ENCODE results near the gene AMOTL1. TPM values are rescaled to one million over a fixed set of nuclear protein-coding genes. Genes with fewer than 3 reads are reported as not detected.

Gene AMOTL1
- total RNA-seq, 1 donor from 2014 or later = 79.3 TPM

GRCh38 chr11:94753630-94754029 lies 14.5 kb upstream of the AMOTL1 start:
- Histone ChIP-seq H3K4me3 (ENCODE audit: low read length in 3 of 3) (no peak overlapping the region), H3K27ac (ENCODE audit: low read depth, low read length) (no peak overlapping the region), H3K9ac (ENCODE audit: low read depth in 1 of 3, low read length in 3 of 3) (no peak overlapping the region), H3K36me3 (ENCODE audit: control insufficient read depth in 3 of 3, insufficient read depth in 3 of 3, low read length in 3 of 3) (peaks cover 0 to 3% (median 2%) of the 10 kb centered on the region in 3 donors), H3K4me1 (ENCODE audit: control insufficient read depth in 3 of 3, insufficient read depth in 3 of 3, low read length in 3 of 3) (peaks cover 29 to 32% (median 30%) of the 10 kb centered on the region in 3 donors), H3K27me3 (ENCODE audit: control insufficient read depth in 3 of 3, insufficient read depth in 3 of 3, low read length in 3 of 3) (no peaks in the 10 kb centered on the region), H3K9me3 (ENCODE audit: control insufficient read depth in 3 of 3, low read length in 3 of 3) (no peaks in the 10 kb centered on the region)

GRCh38 chr11:94754335-94754734 lies 13.8 kb upstream of the AMOTL1 start:
- Histone ChIP-seq H3K4me1 (ENCODE audit: control insufficient read depth in 3 of 3, insufficient read depth in 3 of 3, low read length in 3 of 3) (peaks cover 25 to 30% (median 28%) of the 10 kb centered on the region in 3 donors), H3K27ac (ENCODE audit: low read depth, low read length) (no peak overlapping the region)

GRCh38 chr11:94754819-94755218 lies 13.3 kb upstream of the AMOTL1 start:
- no peaks in the 10 kb centered on the region for H3K27me3 ChIP-seq (ENCODE audit: control insufficient read depth in 3 of 3, insufficient read depth in 3 of 3, low read length in 3 of 3)
- H3K36me3 ChIP-seq (ENCODE audit: control insufficient read depth in 3 of 3, insufficient read depth in 3 of 3, low read length in 3 of 3) = peaks cover 0 to 3% (median 2%) of the 10 kb centered on the region in 3 donors
- H3K4me1 ChIP-seq (ENCODE audit: control insufficient read depth in 3 of 3, insufficient read depth in 3 of 3, low read length in 3 of 3) = peaks cover 20 to 29% (median 24%) of the 10 kb centered on the region in 3 donors
- H3K27ac ChIP-seq (ENCODE audit: low read depth, low read length) = no peak overlapping the region
- no peak overlapping the region for H3K9ac ChIP-seq (ENCODE audit: low read depth in 1 of 3, low read length in 3 of 3)
- H3K9me3 ChIP-seq (ENCODE audit: control insufficient read depth in 3 of 3, low read length in 3 of 3) = no peaks in the 10 kb centered on the region
- H3K4me3 ChIP-seq (ENCODE audit: low read length in 3 of 3) = no peak overlapping the region

More at GRCh38 chr11:94754335-94754734, 13.8 kb upstream of the AMOTL1 start:
- Histone ChIP-seq H3K4me3 (ENCODE audit: low read length in 3 of 3) (no peak overlapping the region), H3K27me3 (ENCODE audit: control insufficient read depth in 3 of 3, insufficient read depth in 3 of 3, low read length in 3 of 3) (no peaks in the 10 kb centered on the region), H3K36me3 (ENCODE audit: control insufficient read depth in 3 of 3, insufficient read depth in 3 of 3, low read length in 3 of 3) (peaks cover 0 to 3% (median 2%) of the 10 kb centered on the region in 3 donors), H3K9ac (ENCODE audit: low read depth in 1 of 3, low read length in 3 of 3) (no peak overlapping the region), H3K9me3 (ENCODE audit: control insufficient read depth in 3 of 3, low read length in 3 of 3) (no peaks in the 10 kb centered on the region)

GRCh38 chr11:94755494-94755893 lies 12.7 kb upstream of the AMOTL1 start:
- peaks cover 0 to 3% (median 2%) of the 10 kb centered on the region in 3 donors for H3K36me3 ChIP-seq (ENCODE audit: control insufficient read depth in 3 of 3, insufficient read depth in 3 of 3, low read length in 3 of 3)
- no peak overlapping the region for H3K9ac ChIP-seq (ENCODE audit: low read depth in 1 of 3, low read length in 3 of 3)
- no peak overlapping the region for H3K27ac ChIP-seq (ENCODE audit: low read depth, low read length)
- H3K4me1 ChIP-seq (ENCODE audit: control insufficient read depth in 3 of 3, insufficient read depth in 3 of 3, low read length in 3 of 3) = peaks cover 14 to 25% (median 20%) of the 10 kb centered on the region in 3 donors
- no peaks in the 10 kb centered on the region for H3K9me3 ChIP-seq (ENCODE audit: control insufficient read depth in 3 of 3, low read length in 3 of 3)
- no peaks in the 10 kb centered on the region for H3K27me3 ChIP-seq (ENCODE audit: control insufficient read depth in 3 of 3, insufficient read depth in 3 of 3, low read length in 3 of 3)
- no peak overlapping the region for H3K4me3 ChIP-seq (ENCODE audit: low read length in 3 of 3)

- Histone ChIP-seq H3K27ac (ENCODE audit: low read depth, low read length) (no peak overlapping the region), H3K9me3 (ENCODE audit: control insufficient read depth in 3 of 3, low read length in 3 of 3) (no peaks in the 10 kb centered on the region), H3K36me3 (ENCODE audit: control insufficient read depth in 3 of 3, insufficient read depth in 3 of 3, low read length in 3 of 3) (peaks cover 0 to 3% (median 2%) of the 10 kb centered on the region in 3 donors), H3K4me3 (ENCODE audit: low read length in 3 of 3) (no peak overlapping the region), H3K9ac (ENCODE audit: low read depth in 1 of 3, low read length in 3 of 3) (no peak overlapping the region), H3K4me1 (ENCODE audit: control insufficient read depth in 3 of 3, insufficient read depth in 3 of 3, low read length in 3 of 3) (peaks cover 7 to 12% (median 8%) of the 10 kb centered on the region in 3 donors), H3K27me3 (ENCODE audit: control insufficient read depth in 3 of 3, insufficient read depth in 3 of 3, low read length in 3 of 3) (no peaks in the 10 kb centered on the region)
Observed at GRCh38 chr11:94757037-94757735, 11.0 kb upstream of the AMOTL1 start.

GRCh38 chr11:94758666-94759065 lies 9.5 kb upstream of the AMOTL1 start:
- Histone ChIP-seq H3K4me3 (ENCODE audit: low read length in 3 of 3) (no peak overlapping the region), H3K27me3 (ENCODE audit: control insufficient read depth in 3 of 3, insufficient read depth in 3 of 3, low read length in 3 of 3) (no peaks in the 10 kb centered on the region), H3K9me3 (ENCODE audit: control insufficient read depth in 3 of 3, low read length in 3 of 3) (no peaks in the 10 kb centered on the region), H3K4me1 (ENCODE audit: control insufficient read depth in 3 of 3, insufficient read depth in 3 of 3, low read length in 3 of 3) (peaks cover 11 to 20% (median 14%) of the 10 kb centered on the region in 3 donors), H3K27ac (ENCODE audit: low read depth, low read length) (no peak overlapping the region), H3K9ac (ENCODE audit: low read depth in 1 of 3, low read length in 3 of 3) (no peak overlapping the region), H3K36me3 (ENCODE audit: control insufficient read depth in 3 of 3, insufficient read depth in 3 of 3, low read length in 3 of 3) (peaks cover 0 to 2% (median 2%) of the 10 kb centered on the region in 3 donors)

- no peak overlapping the region for H3K4me3 ChIP-seq (ENCODE audit: low read length in 3 of 3)
Observed at GRCh38 chr11:94759522-94759921, 8.6 kb upstream of the AMOTL1 start.

GRCh38 chr11:94760296-94760695 lies 7.9 kb upstream of the AMOTL1 start:
- Histone ChIP-seq H3K4me3 (ENCODE audit: low read length in 3 of 3) (no peak overlapping the region), H3K36me3 (ENCODE audit: control insufficient read depth in 3 of 3, insufficient read depth in 3 of 3, low read length in 3 of 3) (no peaks in the 10 kb centered on the region), H3K9me3 (ENCODE audit: control insufficient read depth in 3 of 3, low read length in 3 of 3) (no peaks in the 10 kb centered on the region), H3K27ac (ENCODE audit: low read depth, low read length) (no peak overlapping the region), H3K9ac (ENCODE audit: low read depth in 1 of 3, low read length in 3 of 3) (no peak overlapping the region), H3K4me1 (ENCODE audit: control insufficient read depth in 3 of 3, insufficient read depth in 3 of 3, low read length in 3 of 3) (peaks cover 12 to 20% (median 14%) of the 10 kb centered on the region in 3 donors), H3K27me3 (ENCODE audit: control insufficient read depth in 3 of 3, insufficient read depth in 3 of 3, low read length in 3 of 3) (no peaks in the 10 kb centered on the region)

More at GRCh38 chr11:94759522-94759921, 8.6 kb upstream of the AMOTL1 start:
- H3K4me1 ChIP-seq (ENCODE audit: control insufficient read depth in 3 of 3, insufficient read depth in 3 of 3, low read length in 3 of 3) = peaks cover 12 to 20% (median 14%) of the 10 kb centered on the region in 3 donors
- H3K9me3 ChIP-seq (ENCODE audit: control insufficient read depth in 3 of 3, low read length in 3 of 3) = no peaks in the 10 kb centered on the region
- H3K36me3 ChIP-seq (ENCODE audit: control insufficient read depth in 3 of 3, insufficient read depth in 3 of 3, low read length in 3 of 3) = peaks cover 0 to 2% (median 0%) of the 10 kb centered on the region in 3 donors
- H3K27ac ChIP-seq (ENCODE audit: low read depth, low read length) = no peak overlapping the region
- H3K27me3 ChIP-seq (ENCODE audit: control insufficient read depth in 3 of 3, insufficient read depth in 3 of 3, low read length in 3 of 3) = no peaks in the 10 kb centered on the region
- H3K9ac ChIP-seq (ENCODE audit: low read depth in 1 of 3, low read length in 3 of 3) = no peak overlapping the region

- no peaks in the 10 kb centered on the region for H3K9me3 ChIP-seq (ENCODE audit: control insufficient read depth in 3 of 3, low read length in 3 of 3)
- no peaks in the 10 kb centered on the region for H3K27me3 ChIP-seq (ENCODE audit: control insufficient read depth in 3 of 3, insufficient read depth in 3 of 3, low read length in 3 of 3)
- H3K4me1 ChIP-seq (ENCODE audit: control insufficient read depth in 3 of 3, insufficient read depth in 3 of 3, low read length in 3 of 3) = peaks cover 15 to 26% (median 15%) of the 10 kb centered on the region in 3 donors
- no peaks in the 10 kb centered on the region for H3K36me3 ChIP-seq (ENCODE audit: control insufficient read depth in 3 of 3, insufficient read depth in 3 of 3, low read length in 3 of 3)
- no peak overlapping the region for H3K4me3 ChIP-seq (ENCODE audit: low read length in 3 of 3)
- H3K27ac ChIP-seq (ENCODE audit: low read depth, low read length) = peak overlapping the region; percentile 20
- H3K9ac ChIP-seq (ENCODE audit: low read depth in 1 of 3, low read length in 3 of 3) = no peak overlapping the region
Observed at GRCh38 chr11:94762208-94762607, 5.9 kb upstream of the AMOTL1 start.

- peaks cover 21 to 34% (median 22%) of the 10 kb centered on the region in 3 donors for H3K4me1 ChIP-seq (ENCODE audit: control insufficient read depth in 3 of 3, insufficient read depth in 3 of 3, low read length in 3 of 3)
- H3K4me3 ChIP-seq (ENCODE audit: low read length in 3 of 3) = no peak overlapping the region
- no peak overlapping the region for H3K9ac ChIP-seq (ENCODE audit: low read depth in 1 of 3, low read length in 3 of 3)
- peak overlapping the region; percentile 20 for H3K27ac ChIP-seq (ENCODE audit: low read depth, low read length)
- H3K9me3 ChIP-seq (ENCODE audit: control insufficient read depth in 3 of 3, low read length in 3 of 3) = no peaks in the 10 kb centered on the region
- no peaks in the 10 kb centered on the region for H3K36me3 ChIP-seq (ENCODE audit: control insufficient read depth in 3 of 3, insufficient read depth in 3 of 3, low read length in 3 of 3)
- no peaks in the 10 kb centered on the region for H3K27me3 ChIP-seq (ENCODE audit: control insufficient read depth in 3 of 3, insufficient read depth in 3 of 3, low read length in 3 of 3)
Observed at GRCh38 chr11:94762995-94763394, 5.2 kb upstream of the AMOTL1 start.
